ENCODE results near the gene DGCR2. TPM values are rescaled to one million over a fixed set of nuclear protein-coding genes. Genes with fewer than 3 reads are reported as not detected.

The DGCR2 gene
- total RNA-seq, 1 donor from 2014 or later, result 50.0 TPM

GRCh38 chr22:19138217-19139000 is 16.2 kb upstream of the DGCR2 start:
- peaks cover 52% of the 10 kb centered on the region for H3K36me3 ChIP-seq (ENCODE audit: control insufficient read depth, insufficient read depth, low read length)
- no peaks in the 10 kb centered on the region for H3K27me3 ChIP-seq (ENCODE audit: control insufficient read depth, insufficient read depth, low read length)
- DNase-seq (ENCODE audit: low read depth) (no peak), FAIRE-seq (no peak)
- TF ChIP-seq, protein P1, sequence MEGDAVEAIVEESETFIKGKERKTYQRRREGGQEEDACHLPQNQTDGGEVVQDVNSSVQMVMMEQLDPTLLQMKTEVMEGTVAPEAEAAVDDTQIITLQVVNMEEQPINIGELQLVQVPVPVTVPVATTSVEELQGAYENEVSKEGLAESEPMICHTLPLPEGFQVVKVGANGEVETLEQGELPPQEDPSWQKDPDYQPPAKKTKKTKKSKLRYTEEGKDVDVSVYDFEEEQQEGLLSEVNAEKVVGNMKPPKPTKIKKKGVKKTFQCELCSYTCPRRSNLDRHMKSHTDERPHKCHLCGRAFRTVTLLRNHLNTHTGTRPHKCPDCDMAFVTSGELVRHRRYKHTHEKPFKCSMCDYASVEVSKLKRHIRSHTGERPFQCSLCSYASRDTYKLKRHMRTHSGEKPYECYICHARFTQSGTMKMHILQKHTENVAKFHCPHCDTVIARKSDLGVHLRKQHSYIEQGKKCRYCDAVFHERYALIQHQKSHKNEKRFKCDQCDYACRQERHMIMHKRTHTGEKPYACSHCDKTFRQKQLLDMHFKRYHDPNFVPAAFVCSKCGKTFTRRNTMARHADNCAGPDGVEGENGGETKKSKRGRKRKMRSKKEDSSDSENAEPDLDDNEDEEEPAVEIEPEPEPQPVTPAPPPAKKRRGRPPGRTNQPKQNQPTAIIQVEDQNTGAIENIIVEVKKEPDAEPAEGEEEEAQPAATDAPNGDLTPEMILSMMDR (IDR thresholded peaks at IDR 0.05; ENCODE audit: insufficient read depth, low read length, severe bottlenecking), result no peak
- no peak overlapping the region for H3K4me3 ChIP-seq (ENCODE audit: low read depth, low read length)

GRCh38 chr22:19137384-19138216 is 15.4 kb upstream of the DGCR2 start:
- Histone ChIP-seq H3K36me3 (ENCODE audit: control insufficient read depth, insufficient read depth, low read length) (peaks cover 51% of the 10 kb centered on the region), H3K27me3 (ENCODE audit: control insufficient read depth, insufficient read depth, low read length) (no peaks in the 10 kb centered on the region), H3K4me3 (ENCODE audit: low read depth, low read length) (no peak overlapping the region)
- DNase-seq (ENCODE audit: low read depth) (no peak), FAIRE-seq (no peak)
- TF ChIP-seq, protein P1 (IDR thresholded peaks at IDR 0.05; ENCODE audit: insufficient read depth, low read length, severe bottlenecking), result no peak

DNA sequence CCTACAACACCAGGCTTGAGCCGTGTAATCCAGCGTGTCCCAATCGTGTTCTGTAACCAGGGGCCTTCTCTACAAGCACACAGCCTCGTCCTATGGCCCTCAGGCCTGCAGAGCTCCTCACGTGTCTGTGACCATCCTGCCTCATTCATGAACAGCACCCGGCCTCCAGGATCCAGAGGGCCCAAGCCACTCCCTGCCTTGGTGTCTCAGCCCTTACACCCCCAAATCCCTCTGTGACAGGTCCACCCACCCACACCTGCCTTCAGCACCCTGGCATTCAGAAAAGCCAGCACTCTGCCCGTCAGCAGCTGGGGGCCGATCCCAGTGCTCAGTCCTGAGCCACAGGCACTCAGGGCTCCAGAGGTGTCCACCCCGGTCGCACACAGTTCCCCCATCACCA is 14.7 kb upstream of the DGCR2 start:
- Histone ChIP-seq H3K36me3 (ENCODE audit: control insufficient read depth, insufficient read depth, low read length) (peaks cover 46% of the 10 kb centered on the region), H3K27me3 (ENCODE audit: control insufficient read depth, insufficient read depth, low read length) (no peaks in the 10 kb centered on the region), H3K4me3 (ENCODE audit: low read depth, low read length) (no peak overlapping the region)
- DNase-seq (ENCODE audit: low read depth), result no peak
- FAIRE-seq, result no peak
- TF ChIP-seq, protein P1 (IDR thresholded peaks at IDR 0.05; ENCODE audit: insufficient read depth, low read length, severe bottlenecking), result no peak

- DNase-seq (ENCODE audit: low read depth), result no peak
- no peak for FAIRE-seq
- Histone ChIP-seq H3K27me3 (ENCODE audit: control insufficient read depth, insufficient read depth, low read length) (no peaks in the 10 kb centered on the region), H3K36me3 (ENCODE audit: control insufficient read depth, insufficient read depth, low read length) (peaks cover 33% of the 10 kb centered on the region), H3K4me3 (ENCODE audit: low read depth, low read length) (no peak overlapping the region)
- TF ChIP-seq, protein P1 (IDR thresholded peaks at IDR 0.05; ENCODE audit: insufficient read depth, low read length, severe bottlenecking), result no peak
Observed at GRCh38 chr22:19134874-19135273, 12.7 kb upstream of the DGCR2 start.

DNA sequence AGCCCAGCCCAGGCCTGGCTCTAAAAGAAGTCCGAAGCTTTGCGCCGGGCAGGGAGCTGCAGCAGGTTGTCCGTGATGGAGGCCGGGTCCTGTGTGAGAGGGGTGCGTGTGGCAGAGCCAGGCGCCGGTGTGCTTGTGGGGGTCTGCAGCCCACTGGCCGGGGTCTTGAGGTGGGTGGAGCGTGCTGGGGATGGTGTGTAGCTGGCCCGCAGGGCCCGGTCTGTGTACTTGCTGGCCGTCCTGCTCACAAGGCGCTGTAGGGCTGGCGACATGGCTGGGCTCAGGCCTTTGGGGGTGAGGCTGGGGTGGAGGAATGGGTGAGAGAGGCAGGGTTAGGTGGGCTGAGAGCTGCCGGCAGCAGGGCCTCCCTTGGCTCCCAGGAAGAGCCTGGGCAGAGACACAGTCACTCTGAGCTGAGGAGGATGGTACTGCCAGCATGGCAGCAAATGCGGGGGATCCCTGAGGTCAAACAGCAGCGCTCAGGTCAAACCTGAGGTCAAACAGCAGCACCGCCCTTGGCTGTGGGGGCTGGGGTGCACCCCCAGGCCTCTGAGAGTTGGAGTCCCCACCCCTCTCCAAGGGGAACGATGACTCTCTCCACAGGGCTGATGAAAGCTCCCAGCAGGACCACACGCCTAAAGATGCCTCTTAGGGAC is 12.1 kb upstream of the DGCR2 start:
- FAIRE-seq, result no peak
- Histone ChIP-seq H3K4me3 (ENCODE audit: low read depth, low read length) (no peak overlapping the region), H3K36me3 (ENCODE audit: control insufficient read depth, insufficient read depth, low read length) (peaks cover 30% of the 10 kb centered on the region), H3K27me3 (ENCODE audit: control insufficient read depth, insufficient read depth, low read length) (no peaks in the 10 kb centered on the region)
- TF ChIP-seq, protein P1 (IDR thresholded peaks at IDR 0.05; ENCODE audit: insufficient read depth, low read length, severe bottlenecking), result no peak
- DNase-seq (ENCODE audit: low read depth), result no peak

All from bronchial epithelial cell (primary cell).